Lower lobe of right lung (tissue), 2 donors: Measurements from ENCODE around the gene PTPN4. TPM values are rescaled to one million over a fixed set of nuclear protein-coding genes. Genes with fewer than 3 reads are reported as not detected.

ENCODE experiments used
- ATAC-seq, 2 donors: fragments of 200-7000 bp; cut with Tn5 transposase; one replicate each; pipeline ENCODE4 v1.9.1; 2020 to 2022; ENCODE audit warnings: mild to moderate bottlenecking in 2 of 2, moderate library complexity in 2 of 2
- DNase-seq: peaks from one replicate; pipeline ENCODE4 v3.0.0-alpha.2; 2020
- H3K27ac ChIP-seq: fragments of 200-600 bp; one replicate; pipeline ENCODE4 v1.8.0; 2022
- H3K27me3 ChIP-seq: fragments of 200-600 bp; one replicate; pipeline ENCODE4 v1.8.0; 2022; ENCODE audit warnings: low read depth
- H3K36me3 ChIP-seq: fragments of 200-600 bp; one replicate; pipeline ENCODE4 v1.8.0; 2022; ENCODE audit warnings: mild to moderate bottlenecking
- H3K4me1 ChIP-seq: fragments of 200-600 bp; one replicate; pipeline ENCODE4 v1.8.0; 2022
- H3K4me3 ChIP-seq: fragments of 200-600 bp; one replicate; pipeline ENCODE4 v1.8.0; 2022; ENCODE audit warnings: mild to moderate bottlenecking
- H3K9me3 ChIP-seq: fragments of 200-600 bp; one replicate; pipeline ENCODE4 v1.8.0; 2022
- intact Hi-C: fragments of 100-400 bp; cut with DNase I; formaldehyde crosslinking; loops from one replicate; pipeline ENCODE4 v1.11.0; 2022
- total RNA-seq: library from RNA; stranded (reverse); fragmentation: NEBNext Ultra II Directional; extraction: Animal tissue kit (Norgen Biotek cat#: 25700); gene quantifications from one replicate; pipeline ENCODE4 v1.2.1, GENCODE V29; 2021
- TF ChIP-seq, protein P1 (sequence below): fragments of 200-600 bp; IDR thresholded peaks from one replicate; pipeline ENCODE4 v1.8.0; 2022; ENCODE audit warnings: antibody characterized with exemption, mild to moderate bottlenecking
- donor health status: DM: no; HTN: yes; CAD: no; lungs with severe emphysema.

The PTPN4 gene
- total RNA-seq, 1 donor from 2014 or later = 44.5 TPM

- no peak overlapping the region for H3K27ac ChIP-seq
- intact Hi-C loops = loop anchor here (10.0 kb wide), 1 partner anchor 65 kb away; the partner anchor contains the start of gene PTPN4
These were observed 60.1 kb downstream of the PTPN4 start for GRCh38 chr2:119819846-119820245.

GRCh38 chr2:119820275-119820674 lies 60.6 kb downstream of the PTPN4 start:
- Histone ChIP-seq H3K27me3 (no peaks in the 10 kb centered on the region), H3K27ac (no peak overlapping the region), H3K9me3 (peaks cover 3% of the 10 kb centered on the region), H3K4me3 (no peak overlapping the region), H3K4me1 (peaks cover 7% of the 10 kb centered on the region), H3K36me3 (no peaks in the 10 kb centered on the region)
- intact Hi-C loops = loop anchor here (10.0 kb wide), 1 partner anchor 65 kb away; the partner anchor contains the start of gene PTPN4
- TF ChIP-seq, protein P1, sequence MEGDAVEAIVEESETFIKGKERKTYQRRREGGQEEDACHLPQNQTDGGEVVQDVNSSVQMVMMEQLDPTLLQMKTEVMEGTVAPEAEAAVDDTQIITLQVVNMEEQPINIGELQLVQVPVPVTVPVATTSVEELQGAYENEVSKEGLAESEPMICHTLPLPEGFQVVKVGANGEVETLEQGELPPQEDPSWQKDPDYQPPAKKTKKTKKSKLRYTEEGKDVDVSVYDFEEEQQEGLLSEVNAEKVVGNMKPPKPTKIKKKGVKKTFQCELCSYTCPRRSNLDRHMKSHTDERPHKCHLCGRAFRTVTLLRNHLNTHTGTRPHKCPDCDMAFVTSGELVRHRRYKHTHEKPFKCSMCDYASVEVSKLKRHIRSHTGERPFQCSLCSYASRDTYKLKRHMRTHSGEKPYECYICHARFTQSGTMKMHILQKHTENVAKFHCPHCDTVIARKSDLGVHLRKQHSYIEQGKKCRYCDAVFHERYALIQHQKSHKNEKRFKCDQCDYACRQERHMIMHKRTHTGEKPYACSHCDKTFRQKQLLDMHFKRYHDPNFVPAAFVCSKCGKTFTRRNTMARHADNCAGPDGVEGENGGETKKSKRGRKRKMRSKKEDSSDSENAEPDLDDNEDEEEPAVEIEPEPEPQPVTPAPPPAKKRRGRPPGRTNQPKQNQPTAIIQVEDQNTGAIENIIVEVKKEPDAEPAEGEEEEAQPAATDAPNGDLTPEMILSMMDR = no peak
- DNase-seq (no peak), ATAC-seq (no peak)

More at GRCh38 chr2:119819846-119820245, 60.1 kb downstream of the PTPN4 start:
- ATAC-seq = no peak
- Histone ChIP-seq H3K4me3 (no peak overlapping the region), H3K27me3 (no peaks in the 10 kb centered on the region), H3K4me1 (peaks cover 7% of the 10 kb centered on the region), H3K9me3 (peaks cover 3% of the 10 kb centered on the region), H3K36me3 (no peaks in the 10 kb centered on the region)
- TF ChIP-seq, protein P1 = no peak
- no peak for DNase-seq

- peaks cover 7% of the 10 kb centered on the region for H3K4me1 ChIP-seq
- ATAC-seq (no peak), DNase-seq (no peak)
- TF ChIP-seq, protein P1 = no peak
- H3K27ac ChIP-seq = no peak overlapping the region
- intact Hi-C loops = loop anchor here (10.0 kb wide), 1 partner anchor 66 kb away; the partner anchor contains the start of gene PTPN4
- H3K4me3 ChIP-seq = no peak overlapping the region
- no peaks in the 10 kb centered on the region for H3K36me3 ChIP-seq
- H3K9me3 ChIP-seq = peaks cover 3% of the 10 kb centered on the region
- H3K27me3 ChIP-seq = no peaks in the 10 kb centered on the region
These were observed 61.5 kb downstream of the PTPN4 start for GRCh38 chr2:119821266-119821665.

DNA sequence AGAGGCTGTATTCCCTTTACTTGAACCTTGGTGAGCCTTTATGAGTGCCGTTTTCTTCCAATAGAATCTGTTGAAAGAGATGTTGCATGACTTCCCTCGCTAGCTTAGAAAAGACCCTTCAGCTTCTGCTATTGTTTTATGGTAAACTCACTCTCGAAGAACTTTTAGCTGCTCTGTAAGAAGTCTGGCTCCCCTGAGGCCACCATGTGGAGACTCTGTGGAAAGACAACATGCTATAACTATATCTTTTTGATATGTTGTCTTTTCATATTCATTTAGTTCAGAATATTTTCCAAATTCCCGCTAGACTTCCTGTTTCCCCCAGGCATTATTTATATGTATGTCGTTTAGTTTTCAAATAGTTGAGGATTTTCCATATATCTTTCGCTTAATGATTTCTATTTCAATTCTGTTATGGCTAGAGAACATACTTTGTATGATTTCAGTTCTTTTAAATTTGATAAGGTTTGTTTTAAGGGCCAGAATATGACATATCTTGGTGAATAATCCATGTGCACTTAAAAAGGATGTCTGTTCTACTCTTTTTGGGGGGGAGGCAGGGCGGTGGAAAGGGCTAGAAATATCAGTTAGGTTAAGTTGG lies 64.1 kb downstream of the PTPN4 start:
- no peaks in the 10 kb centered on the region for H3K27me3 ChIP-seq
- H3K4me3 ChIP-seq = no peak overlapping the region
- no peaks in the 10 kb centered on the region for H3K36me3 ChIP-seq
- ATAC-seq (peak in 1 of 2 donors; percentile 73), DNase-seq (no peak)
- intact Hi-C loops = loop anchor here (10.0 kb wide), 1 partner anchor 69 kb away; the partner anchor contains the start of gene PTPN4
- H3K4me1 ChIP-seq = peaks cover 7% of the 10 kb centered on the region
- no peak overlapping the region for H3K27ac ChIP-seq
- H3K9me3 ChIP-seq = no peaks in the 10 kb centered on the region
- TF ChIP-seq, protein P1 = peak; percentile 66

DNA sequence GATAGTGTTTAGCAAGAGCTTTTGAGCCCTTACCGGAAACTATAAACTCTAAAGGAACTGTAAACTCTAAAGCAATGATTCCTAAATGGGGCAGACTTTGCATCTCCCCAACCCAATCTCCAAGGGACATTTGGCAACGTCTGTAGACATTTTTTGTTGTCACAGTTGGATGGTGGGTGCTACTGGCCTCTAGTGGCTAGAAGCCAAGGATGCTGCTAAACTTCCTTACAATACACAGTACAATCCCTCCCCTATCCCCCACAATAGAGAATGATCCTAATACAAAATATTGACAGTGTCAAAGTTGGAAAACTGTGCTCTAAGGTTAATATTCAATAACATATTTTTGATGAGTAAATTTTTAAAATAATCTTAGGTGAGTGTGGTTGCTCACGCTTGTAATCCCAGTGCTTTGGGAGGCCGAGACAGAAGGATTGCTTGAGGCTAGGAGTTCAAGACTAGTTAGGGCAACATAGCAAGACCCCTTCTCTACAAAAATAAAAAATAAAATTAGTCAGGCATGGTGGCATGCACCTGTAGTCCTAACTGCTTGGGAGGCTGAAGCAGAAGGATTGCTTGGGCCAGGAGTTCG lies 66.7 kb downstream of the PTPN4 start:
- H3K36me3 ChIP-seq = no peaks in the 10 kb centered on the region
- DNase-seq (no peak), ATAC-seq (peak in 1 of 2 donors; percentile 66)
- TF ChIP-seq, protein P1 = peak; percentile 47
- no peaks in the 10 kb centered on the region for H3K27me3 ChIP-seq
- intact Hi-C loops = loop anchor here (10.0 kb wide), 1 partner anchor 72 kb away; the partner anchor contains the start of gene PTPN4
- no peak overlapping the region for H3K27ac ChIP-seq
- peaks cover 4% of the 10 kb centered on the region for H3K9me3 ChIP-seq
- peaks cover 1% of the 10 kb centered on the region for H3K4me1 ChIP-seq
- no peak overlapping the region for H3K4me3 ChIP-seq
